Heart left ventricle (tissue), 16 donors: ENCODE data around the gene UNC93A. TPM values are rescaled to one million over a fixed set of nuclear protein-coding genes. Genes with fewer than 3 reads are reported as not detected.

Experiments
- ATAC-seq, 4 donors: fragments of 200-7000 bp; cut with Tn5 transposase; one replicate each; pipeline ENCODE4 v1.9.1; 2020 to 2022; ENCODE audit warnings: moderate library complexity in 4 of 4, mild to moderate bottlenecking in 3 of 4, moderate number of reproducible peaks in 1 of 4
- DNase-seq, 5 donors: peaks; one replicate each; pipeline ENCODE4 v3.0.0-alpha.2; 2020
- H3K27ac ChIP-seq, 12 donors: fragments of 200-600 bp; sonication (generic) in 4 of 12; one replicate each; pipeline versions ENCODE4 v1.5.0 to v1.8.0; 2016 to 2022; ENCODE audit warnings: mild to moderate bottlenecking in 2 of 12
- H3K27me3 ChIP-seq, 9 donors: fragments of 200-600 bp; sonication (generic) in 2 of 9; one replicate each; pipeline versions ENCODE4 v1.5.1 to v1.8.0; 2016 to 2022; ENCODE audit warnings: mild to moderate bottlenecking in 3 of 9
- H3K36me3 ChIP-seq, 9 donors: fragments of 200-600 bp; sonication (generic) in 2 of 9; one replicate each; pipeline versions ENCODE4 v1.5.0 to v1.8.0; 2018 to 2022; ENCODE audit warnings: mild to moderate bottlenecking in 2 of 9
- H3K4me1 ChIP-seq, 12 donors: fragments of 200-600 bp; sonication (generic) in 4 of 12; one replicate each; pipeline versions ENCODE4 v1.5.0 to v1.8.0; 2016 to 2022; ENCODE audit warnings: mild to moderate bottlenecking in 3 of 12
- H3K4me3 ChIP-seq, 12 donors: fragments of 200-600 bp; sonication (generic) in 4 of 12; one replicate each; pipeline versions ENCODE4 v1.5.0 to v1.8.0; 2017 to 2022; ENCODE audit warnings: mild to moderate bottlenecking in 9 of 12, moderate library complexity in 4 of 12
- H3K9me3 ChIP-seq, 12 donors: fragments of 200-600 bp; sonication (generic) in 4 of 12; one replicate each; pipeline versions ENCODE4 v1.5.0 to v1.8.0; 2016 to 2022; ENCODE audit warnings: mild to moderate bottlenecking in 1 of 12
- POLR2A ChIP-seq, 2 donors: fragments of 450-650 bp; IDR thresholded peaks; one replicate each; pipeline ENCODE4 v1.6.1; 2017; ENCODE audit warnings: antibody characterized with exemption in 2 of 2, mild to moderate bottlenecking in 2 of 2, moderate library complexity in 2 of 2
- WGBS, 4 donors: extraction: QIAGEN DNeasy Blood & Tissue Kit in 2 of 4; methylation state at CpG; one replicate each; pipeline versions ENCODE4 v1.1.5 to v1.1.7; 2013 to 2018; 5-methylcytosine and 5-hydroxymethylcytosine counted together
- intact Hi-C, 10 donors: fragments of 100-400 bp; cut with DNase I; formaldehyde crosslinking; loops; one replicate each; pipeline versions ENCODE4 v1.11.1 to v1.14.2; 2022
- polyA plus RNA-seq, 2 donors: library from polyadenylated mRNA; stranded (reverse); fragments of 200-250 nt; gene quantifications; one replicate each; pipeline ENCODE4 v1.2.3, GENCODE V29; 2013
- total RNA-seq, 9 donors: library from RNA; depleted of rRNA in 2 of 9; stranded (reverse); fragments of >200 nt in 2 of 9; fragmentation: NEBNext Ultra II Directional in 3 of 9; extraction: Animal tissue kit (Norgen Biotek cat#: 25700) in 3 of 9; gene quantifications; one replicate each; pipeline versions ENCODE4 v1.1.0 to v1.2.4, GENCODE V29; 2016 to 2023
- TF ChIP-seq, protein P1 (sequence below), 12 donors: fragments of 200-600 bp; sonication (generic) in 4 of 12; IDR thresholded peaks; one replicate each; pipeline versions ENCODE4 v1.5.0 to v1.8.0; 2018 to 2022; ENCODE audit warnings: antibody characterized with exemption in 12 of 12, mild to moderate bottlenecking in 5 of 12
- donor health status: ischemic (EF 13 %, LVEDD 7.1; RV severe dilation, severe dysfunction).
- donor health status: healthy with polysubstance abuse.
- donor health status: DM: no; HTN: yes; CAD: no.
- donor health status: DM: no; HTN: no; CAD: no.
- donor health status: ischemic (EF 25% LVEDD 6.9; RV normal size, moderate dysfunction).
- donor health status: ischemic (EF 25% LVEDD 5.7; RV mildly dilated, moderate dysfunction).
- donor health status: healthy.
- donor health status: DM: yes; HTN: yes; CAD: no.
- donor health status: ischemic (EF 35%, LVEDD 5.7; RV mildly dilated, moderate dysfunction).
- donor health status: nonischemic (EF 11% LVEDD 7.7; RV severe dilation, severe dysfunction).
- donor health status: DM: yes; HTN: yes; CAD: no.
- donor health status: PGD.
- donor health status: ischemic (EF 29% LVEDD 5.4; RV normal size, mild dysfunction).
- donor health status: nonischemic (EF 23%, LVEDD 6.1; RV moderate dilation, normal function).

The UNC93A gene
- total and polyA plus RNA-seq, 11 donors = not detected

DNA sequence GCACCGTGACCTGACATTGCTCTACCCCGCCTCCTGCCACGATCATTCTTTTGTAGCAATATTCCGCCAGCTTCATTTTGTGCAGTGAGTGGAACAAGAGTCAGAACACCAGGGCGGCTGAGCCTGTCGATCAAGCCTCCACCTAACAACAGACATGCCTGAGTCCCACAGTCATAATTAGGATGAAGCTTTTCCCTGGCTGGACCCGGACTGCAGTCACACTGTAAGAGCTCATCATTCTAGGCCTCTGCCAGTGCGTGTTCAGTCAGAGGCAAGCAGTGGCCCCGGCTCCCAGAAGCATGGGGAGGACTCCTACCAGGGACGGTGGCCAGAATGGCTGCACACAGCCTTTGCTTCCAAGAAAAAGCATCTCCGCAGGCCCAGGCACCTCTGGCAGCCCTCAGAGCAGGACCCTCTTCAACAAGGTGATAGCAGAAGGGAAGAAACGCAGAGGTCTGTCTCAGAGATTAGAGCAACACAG, 23.2 kb upstream of the UNC93A start:
- H3K27ac ChIP-seq = no peak overlapping the region
- H3K9me3 ChIP-seq = peaks cover 0 to 5% (median 0%) of the 10 kb centered on the region in 12 donors
- DNase-seq = no peak
- TF ChIP-seq POLR2A (IDR thresholded peaks at IDR 0.05) = no peak
- TF ChIP-seq, protein P1, sequence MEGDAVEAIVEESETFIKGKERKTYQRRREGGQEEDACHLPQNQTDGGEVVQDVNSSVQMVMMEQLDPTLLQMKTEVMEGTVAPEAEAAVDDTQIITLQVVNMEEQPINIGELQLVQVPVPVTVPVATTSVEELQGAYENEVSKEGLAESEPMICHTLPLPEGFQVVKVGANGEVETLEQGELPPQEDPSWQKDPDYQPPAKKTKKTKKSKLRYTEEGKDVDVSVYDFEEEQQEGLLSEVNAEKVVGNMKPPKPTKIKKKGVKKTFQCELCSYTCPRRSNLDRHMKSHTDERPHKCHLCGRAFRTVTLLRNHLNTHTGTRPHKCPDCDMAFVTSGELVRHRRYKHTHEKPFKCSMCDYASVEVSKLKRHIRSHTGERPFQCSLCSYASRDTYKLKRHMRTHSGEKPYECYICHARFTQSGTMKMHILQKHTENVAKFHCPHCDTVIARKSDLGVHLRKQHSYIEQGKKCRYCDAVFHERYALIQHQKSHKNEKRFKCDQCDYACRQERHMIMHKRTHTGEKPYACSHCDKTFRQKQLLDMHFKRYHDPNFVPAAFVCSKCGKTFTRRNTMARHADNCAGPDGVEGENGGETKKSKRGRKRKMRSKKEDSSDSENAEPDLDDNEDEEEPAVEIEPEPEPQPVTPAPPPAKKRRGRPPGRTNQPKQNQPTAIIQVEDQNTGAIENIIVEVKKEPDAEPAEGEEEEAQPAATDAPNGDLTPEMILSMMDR (IDR thresholded peaks at IDR 0.05) = no peak
- no peak overlapping the region for H3K4me3 ChIP-seq
- no peak for ATAC-seq
- peaks cover 0 to 15% (median 0%) of the 10 kb centered on the region in 9 donors for H3K27me3 ChIP-seq
- no peaks in the 10 kb centered on the region for H3K36me3 ChIP-seq
- H3K4me1 ChIP-seq = no peaks in the 10 kb centered on the region
- WGBS, 4 donors = 92 to 94% (median 92%) methylated on average over 9 to 12 of the region's 12 CpGs
- intact Hi-C loops = no loop called here

DNA sequence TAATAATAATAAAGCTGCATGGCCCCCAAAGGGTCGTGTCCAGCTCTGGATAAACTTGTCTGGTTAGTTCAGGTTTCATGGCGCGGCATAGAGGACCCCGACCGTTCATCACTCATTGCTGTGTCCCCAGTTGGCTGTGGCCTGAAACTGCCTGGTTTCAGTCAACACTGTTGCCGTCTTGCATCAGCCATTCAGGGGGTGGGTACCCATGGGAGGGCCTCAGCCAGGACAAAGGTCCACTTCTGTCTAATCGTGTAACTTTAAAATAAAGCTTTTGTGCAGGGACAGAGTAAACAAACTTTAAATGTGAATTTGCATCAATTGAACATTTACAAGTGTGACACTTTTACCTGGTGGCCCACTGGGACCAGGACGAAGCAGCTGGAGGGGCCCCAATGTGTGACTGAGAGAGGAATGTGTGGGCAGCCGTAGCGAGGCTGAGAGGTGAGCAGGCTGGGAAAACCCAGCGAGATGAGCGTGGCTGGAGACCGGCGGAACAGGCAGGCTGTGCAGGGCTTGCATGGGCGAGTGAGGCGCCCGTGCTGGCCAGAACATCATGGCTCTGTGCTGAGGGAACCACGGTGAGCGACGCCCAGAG, 22.3 kb upstream of the UNC93A start:
- TF ChIP-seq, protein P1 (IDR thresholded peaks at IDR 0.05) = no peak
- no peak for TF ChIP-seq POLR2A (IDR thresholded peaks at IDR 0.05)
- Histone ChIP-seq H3K4me1 (no peaks in the 10 kb centered on the region), H3K4me3 (no peak overlapping the region), H3K27me3 (peaks cover 0 to 9% (median 0%) of the 10 kb centered on the region in 9 donors), H3K27ac (no peak overlapping the region), H3K36me3 (no peaks in the 10 kb centered on the region), H3K9me3 (no peaks in the 10 kb centered on the region)
- 79 to 83% (median 81%) methylated on average over 20 of the region's 20 CpGs for WGBS, 4 donors
- DNase-seq = no peak
- ATAC-seq = no peak
- intact Hi-C loops = no loop called here

DNA sequence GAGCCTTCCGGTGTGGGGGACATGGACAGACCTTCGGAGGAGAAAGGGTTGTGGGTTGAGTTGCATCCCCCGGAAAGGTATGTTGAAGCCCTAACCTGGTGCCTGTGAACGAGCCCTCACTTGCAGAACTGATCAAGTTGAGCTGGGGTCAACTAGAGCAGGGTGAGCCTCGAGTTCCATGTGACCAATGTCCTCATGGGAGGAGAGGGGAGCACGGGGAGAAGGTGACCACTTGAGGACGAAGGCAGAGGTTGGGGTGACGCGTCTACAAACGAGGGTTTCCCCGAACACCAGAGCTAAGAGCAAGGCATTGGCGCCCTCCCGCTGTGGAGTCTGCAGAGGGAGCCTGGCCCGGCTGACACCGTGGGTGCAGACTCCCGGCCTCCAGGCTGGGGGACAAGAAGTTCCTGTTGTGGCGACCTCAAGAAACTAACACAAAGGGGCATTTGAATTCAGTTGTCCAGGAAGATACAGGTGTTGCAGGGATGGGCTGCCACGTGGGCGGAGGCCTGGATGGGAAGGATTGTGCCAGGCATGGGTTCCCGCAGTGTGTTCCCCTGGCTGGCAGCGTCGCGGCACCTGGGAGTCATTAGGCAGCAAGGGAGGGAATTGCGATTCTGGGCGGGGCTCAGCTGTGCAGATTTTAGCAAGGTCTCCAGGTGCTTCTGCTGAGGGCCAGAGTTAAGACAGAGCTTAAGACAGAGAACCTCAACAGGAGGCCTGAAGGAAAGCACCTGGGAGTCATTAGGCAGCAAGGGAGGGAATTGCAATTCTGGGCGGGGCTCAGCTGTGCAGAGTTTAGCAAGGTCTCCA, 20.4 kb upstream of the UNC93A start:
- no peak for TF ChIP-seq POLR2A (IDR thresholded peaks at IDR 0.05)
- TF ChIP-seq, protein P1 (IDR thresholded peaks at IDR 0.05) = no peak
- ATAC-seq = peak in 1 of 4 donors; percentile 27

DNA sequence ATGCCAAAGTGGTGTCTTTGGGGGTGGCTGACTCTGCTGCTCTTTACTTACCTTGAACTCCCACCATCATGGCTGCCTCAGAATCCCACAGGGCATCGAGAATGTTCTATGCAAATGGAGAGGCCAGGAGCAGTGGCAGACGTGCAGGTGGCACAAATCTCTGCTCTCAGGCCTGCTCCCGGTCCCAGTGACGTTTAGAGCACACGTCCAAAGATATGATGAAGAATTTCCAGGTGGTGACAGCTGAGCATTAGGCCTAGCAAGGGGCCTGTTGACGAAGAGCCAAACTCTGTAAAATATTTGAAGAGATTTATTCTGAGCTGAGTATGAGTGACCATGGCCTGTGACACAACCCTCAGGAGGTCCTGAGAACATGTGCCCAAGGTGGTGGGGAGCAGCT, 19.0 kb upstream of the UNC93A start:
- H3K27ac ChIP-seq = no peak overlapping the region
- H3K4me1 ChIP-seq = no peaks in the 10 kb centered on the region
- ATAC-seq (no peak), DNase-seq (no peak)
- TF ChIP-seq, protein P1 (IDR thresholded peaks at IDR 0.05) = no peak
- no peak for TF ChIP-seq POLR2A (IDR thresholded peaks at IDR 0.05)
- H3K4me3 ChIP-seq = no peak overlapping the region
- intact Hi-C loops = loop anchor here in 1 of 10 donors (10.0 kb wide), 1 partner anchor 47 kb away; no protein-coding TSS in a partner anchor
- no peaks in the 10 kb centered on the region for H3K36me3 ChIP-seq
- peaks cover 0 to 11% (median 0%) of the 10 kb centered on the region in 9 donors for H3K27me3 ChIP-seq
- no peaks in the 10 kb centered on the region for H3K9me3 ChIP-seq
- WGBS, 4 donors = 57 to 65% (median 60%) methylated on average over 6 of the region's 6 CpGs

More for the DNA sequence above, 20.4 kb upstream of the UNC93A start:
- 91 to 95% (median 92%) methylated on average over 25 to 26 of the region's 26 CpGs for WGBS, 4 donors
- Histone ChIP-seq H3K36me3 (no peaks in the 10 kb centered on the region), H3K4me1 (no peaks in the 10 kb centered on the region), H3K9me3 (no peaks in the 10 kb centered on the region), H3K27ac (no peak overlapping the region), H3K4me3 (no peak overlapping the region), H3K27me3 (peaks cover 0 to 9% (median 0%) of the 10 kb centered on the region in 9 donors)
- no peak for DNase-seq
- intact Hi-C loops = loop anchor here in 1 of 10 donors (10.0 kb wide), 1 partner anchor 46 kb away; no protein-coding TSS in a partner anchor
